H9 (cell line): ENCODE results near the gene CAPN5. TPM values are rescaled to one million over a fixed set of nuclear protein-coding genes. Genes with fewer than 3 reads are reported as not detected.

Experiments used
- DNase-seq: peaks from one replicate; pipeline ENCODE4 v3.0.0-alpha.2; 2017
- H2AFZ ChIP-seq: one replicate; pipeline ENCODE4 v1.6.1; 2013; ENCODE audit warnings: mild to moderate bottlenecking, low read length, control low read depth, moderate library complexity
- H2AK5ac ChIP-seq: 2 replicates; pipeline ENCODE4 v1.6.1; 2013; ENCODE audit warnings: low read length, control low read depth, mixed read lengths; ENCODE audit not compliant: insufficient read length
- H2BK120ac ChIP-seq: one replicate; pipeline ENCODE4 v1.6.1; 2013; ENCODE audit warnings: low read depth, mild to moderate bottlenecking, low read length, control low read depth, inconsistent platforms; ENCODE audit not compliant: poor library complexity, severe bottlenecking
- H2BK12ac ChIP-seq: 2 replicates; pipeline ENCODE4 v1.6.1; 2013; ENCODE audit warnings: low read length, control low read depth, mixed read lengths, low read depth; ENCODE audit not compliant: insufficient read length
- H2BK15ac ChIP-seq: 2 replicates; pipeline ENCODE4 v1.6.1; 2013; ENCODE audit warnings: low read depth, low read length, control low read depth
- H2BK20ac ChIP-seq: one replicate; pipeline ENCODE4 v1.6.1; 2013; ENCODE audit warnings: low read depth, mild to moderate bottlenecking, low read length, control low read depth, inconsistent platforms; ENCODE audit not compliant: poor library complexity, severe bottlenecking
- H2BK5ac ChIP-seq: 2 replicates; pipeline ENCODE4 v1.6.1; 2013; ENCODE audit warnings: low read length, control low read depth, mixed read lengths; ENCODE audit not compliant: insufficient read length
- H3K14ac ChIP-seq: 2 replicates; pipeline ENCODE4 v1.6.1; 2013; ENCODE audit warnings: low read length, control low read depth; ENCODE audit not compliant: insufficient read depth
- H3K18ac ChIP-seq: 2 replicates; pipeline ENCODE4 v1.6.1; 2013; ENCODE audit warnings: low read depth, mild to moderate bottlenecking, mixed read lengths, low read length, control low read depth; ENCODE audit not compliant: insufficient read length
- H3K23ac ChIP-seq: 2 replicates; pipeline ENCODE4 v1.6.1; 2013; ENCODE audit warnings: low read length, control low read depth, mixed read lengths, low read depth; ENCODE audit not compliant: insufficient read length
- H3K23me2 ChIP-seq: 2 replicates; pipeline ENCODE4 v1.6.1; 2013; ENCODE audit warnings: low read depth, mild to moderate bottlenecking, mixed read lengths, low read length, control low read depth; ENCODE audit not compliant: insufficient read length, poor library complexity, severe bottlenecking
- H3K27ac ChIP-seq: 2 replicates; pipeline ENCODE4 v1.5.1; 2013; ENCODE audit warnings: low read length, control low read depth, mixed read lengths, low read depth; ENCODE audit not compliant: insufficient read length
- H3K27me3 ChIP-seq: 2 replicates; pipeline ENCODE4 v1.6.1; 2013; ENCODE audit warnings: low read length, control low read depth, inconsistent platforms; ENCODE audit not compliant: insufficient read depth
- H3K4ac ChIP-seq: 2 replicates; pipeline ENCODE4 v1.6.1; 2013; ENCODE audit warnings: low read depth, mild to moderate bottlenecking, control low read depth, inconsistent platforms, low read length, moderate library complexity
- H3K4me1 ChIP-seq: 2 replicates; pipeline ENCODE4 v1.6.1; 2013; ENCODE audit warnings: low read length, control low read depth, inconsistent platforms; ENCODE audit not compliant: insufficient read depth
- H3K4me2 ChIP-seq: 2 replicates; pipeline ENCODE4 v1.6.1; 2013; ENCODE audit warnings: low read length, control low read depth, mixed read lengths; ENCODE audit not compliant: insufficient read length, insufficient read depth
- H3K56ac ChIP-seq: 2 replicates; pipeline ENCODE4 v1.6.1; 2013; ENCODE audit warnings: low read depth, mild to moderate bottlenecking, mixed read lengths, low read length, control low read depth; ENCODE audit not compliant: insufficient read length
- H3K79me1 ChIP-seq: 2 replicates; pipeline ENCODE4 v1.6.1; 2013; ENCODE audit warnings: low read depth, mild to moderate bottlenecking, moderate library complexity, low read length, control low read depth, inconsistent platforms; ENCODE audit not compliant: insufficient read depth, poor library complexity, severe bottlenecking
- H3K79me2 ChIP-seq: 2 replicates; pipeline ENCODE4 v1.6.1; 2013; ENCODE audit warnings: low read length, control low read depth, inconsistent platforms; ENCODE audit not compliant: insufficient read depth
- H3K9ac ChIP-seq: 2 replicates; pipeline ENCODE4 v1.6.1; 2013; ENCODE audit warnings: low read length, control low read depth, mixed read lengths; ENCODE audit not compliant: insufficient read length; ENCODE audit errors: extremely low read depth
- H3K9me3 ChIP-seq: one replicate; pipeline ENCODE4 v1.6.1; 2013; ENCODE audit warnings: low read depth, low read length, inconsistent platforms; ENCODE audit not compliant: control insufficient read depth
- H3T11ph ChIP-seq: one replicate; pipeline ENCODE4 v1.6.1; 2013; ENCODE audit warnings: mild to moderate bottlenecking, low read length, control low read depth, inconsistent platforms
- H4K20me1 ChIP-seq: one replicate; pipeline ENCODE4 v1.6.1; 2013; ENCODE audit not compliant: control insufficient read depth, insufficient read length, insufficient read depth
- H4K5ac ChIP-seq: 2 replicates; pipeline ENCODE4 v1.6.1; 2013; ENCODE audit warnings: low read depth, mild to moderate bottlenecking, mixed read lengths, low read length, control low read depth; ENCODE audit not compliant: insufficient read length
- H4K8ac ChIP-seq: replicated peaks from 2 replicates; pipeline ENCODE4 v1.6.1; 2013; ENCODE audit warnings: low read length, control low read depth, mixed read lengths, low read depth; ENCODE audit not compliant: insufficient read length
- H4K91ac ChIP-seq: 2 replicates; pipeline ENCODE4 v1.6.1; 2013; ENCODE audit warnings: low read depth, mild to moderate bottlenecking, moderate library complexity, mixed read lengths, low read length, control low read depth; ENCODE audit not compliant: insufficient read length
- H3K27ac Mint-ChIP-seq, 3 experiments: 2 replicates in 2 of 3; 3 replicates in 1 of 3; pipeline ENCODE4 v1.8.0; 2020 to 2021; ENCODE audit warnings: mixed read lengths in 3 of 3, mild to moderate bottlenecking in 1 of 3, moderate library complexity in 1 of 3
- H3K27me3 Mint-ChIP-seq: 2 replicates; pipeline ENCODE4 v1.8.0; 2021; ENCODE audit warnings: low read depth, mild to moderate bottlenecking, moderate library complexity, mixed read lengths
- H3K36me3 Mint-ChIP-seq, 3 experiments: 2 replicates in 2 of 3; 3 replicates in 1 of 3; pipeline ENCODE4 v1.8.0; 2020 to 2021; ENCODE audit warnings: low read depth in 3 of 3, mixed read lengths in 3 of 3; ENCODE audit not compliant: insufficient read depth in 1 of 3
- H3K4me1 Mint-ChIP-seq, 2 experiments: 2 replicates each; pipeline ENCODE4 v1.8.0; 2020; ENCODE audit warnings: mixed read lengths in 2 of 2
- H3K4me3 Mint-ChIP-seq, 2 experiments: 2 replicates in 1 of 2; 3 replicates in 1 of 2; pipeline ENCODE4 v1.8.0; 2020 to 2021; ENCODE audit warnings: mild to moderate bottlenecking in 2 of 2, mixed read lengths in 2 of 2, moderate library complexity in 1 of 2
- H3K9me3 Mint-ChIP-seq, 2 experiments: 2 replicates in 1 of 2; 3 replicates in 1 of 2; pipeline ENCODE4 v1.8.0; 2020; ENCODE audit warnings: mild to moderate bottlenecking in 2 of 2, mixed read lengths in 2 of 2, moderate library complexity in 1 of 2
- WGBS: extraction: QIAGEN DNeasy Blood & Tissue Kit; methylation state at CpG from one replicate; pipeline ENCODE4 v1.1.7; 2013; ENCODE audit warnings: missing lambda C conversion rate, low lambda C conversion rate, mixed read lengths; ENCODE audit not compliant: insufficient read length; ENCODE audit errors: extremely low coverage; 5-methylcytosine and 5-hydroxymethylcytosine counted together
- total RNA-seq: library from RNA; stranded (reverse); gene quantifications from 2 replicates; pipeline ENCODE4 v1.2.1, GENCODE V29; 2021
- TF ChIP-seq, protein P1 (sequence below): fragments of 200-600 bp; sonication (generic); conservative IDR thresholded peaks from 3 replicates; pipeline ENCODE4 v1.8.0; 2021; ENCODE audit warnings: antibody characterized with exemption, mild to moderate bottlenecking

The CAPN5 gene
- total RNA-seq, 1 experiment from 2014 or later: 16.7 TPM

GRCh38 chr11:77074205-77074604 lies 7.4 kb downstream of the CAPN5 start:
- Histone ChIP-seq H3K9me3 (no peaks in the 10 kb centered on the region), H2AFZ (no peak overlapping the region), H3K9ac (no peak overlapping the region), H3K23me2 (no peaks in the 10 kb centered on the region), H3K4me1 (no peaks in the 10 kb centered on the region), H2BK120ac (no peak overlapping the region), H4K20me1 (no peaks in the 10 kb centered on the region), H3K27me3 (no peaks in the 10 kb centered on the region), H2BK5ac (no peak overlapping the region), H4K91ac (no peak overlapping the region), H3K4ac (no peak overlapping the region), H3T11ph (no peak overlapping the region), H4K5ac (no peak overlapping the region), H3K14ac (no peak overlapping the region), H2BK15ac (no peak overlapping the region), H2AK5ac (no peak overlapping the region), H2BK12ac (no peak overlapping the region), H3K56ac (no peak overlapping the region), H3K27ac (no peak overlapping the region), H3K79me2 (no peaks in the 10 kb centered on the region), H2BK20ac (no peak overlapping the region), H3K79me1 (no peaks in the 10 kb centered on the region), H4K8ac (no peak overlapping the region), H3K4me2 (no peak overlapping the region), H3K18ac (no peak overlapping the region), H3K23ac (no peak overlapping the region)
- peaks cover 3 to 6% of the 10 kb centered on the region in 2 experiments; a peak in 4 of 5 replicates for H3K9me3 Mint-ChIP-seq
- peak overlapping the region in 1 of 2 experiments; percentile 35; a peak in 1 of 5 replicates for H3K4me3 Mint-ChIP-seq
- peaks cover 0 to 3% (median 0%) of the 10 kb centered on the region in 3 experiments; a peak in 5 of 7 replicates for H3K36me3 Mint-ChIP-seq
- TF ChIP-seq, protein P1, sequence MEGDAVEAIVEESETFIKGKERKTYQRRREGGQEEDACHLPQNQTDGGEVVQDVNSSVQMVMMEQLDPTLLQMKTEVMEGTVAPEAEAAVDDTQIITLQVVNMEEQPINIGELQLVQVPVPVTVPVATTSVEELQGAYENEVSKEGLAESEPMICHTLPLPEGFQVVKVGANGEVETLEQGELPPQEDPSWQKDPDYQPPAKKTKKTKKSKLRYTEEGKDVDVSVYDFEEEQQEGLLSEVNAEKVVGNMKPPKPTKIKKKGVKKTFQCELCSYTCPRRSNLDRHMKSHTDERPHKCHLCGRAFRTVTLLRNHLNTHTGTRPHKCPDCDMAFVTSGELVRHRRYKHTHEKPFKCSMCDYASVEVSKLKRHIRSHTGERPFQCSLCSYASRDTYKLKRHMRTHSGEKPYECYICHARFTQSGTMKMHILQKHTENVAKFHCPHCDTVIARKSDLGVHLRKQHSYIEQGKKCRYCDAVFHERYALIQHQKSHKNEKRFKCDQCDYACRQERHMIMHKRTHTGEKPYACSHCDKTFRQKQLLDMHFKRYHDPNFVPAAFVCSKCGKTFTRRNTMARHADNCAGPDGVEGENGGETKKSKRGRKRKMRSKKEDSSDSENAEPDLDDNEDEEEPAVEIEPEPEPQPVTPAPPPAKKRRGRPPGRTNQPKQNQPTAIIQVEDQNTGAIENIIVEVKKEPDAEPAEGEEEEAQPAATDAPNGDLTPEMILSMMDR: no peak
- H3K27ac Mint-ChIP-seq: peak overlapping the region in 1 of 3 experiments; percentile 34; a peak in 1 of 7 replicates
- H3K4me1 Mint-ChIP-seq: peaks cover 5 to 11% of the 10 kb centered on the region in 2 experiments; a peak in 3 of 4 replicates
- DNase-seq: peak; percentile 21
- no peaks in the 10 kb centered on the region for H3K27me3 Mint-ChIP-seq
- WGBS: no CpG with 5 or more reads among the region's 5 CpGs
